ENCODE results near the gene RANBP9.

Gene RANBP9

GRCh38 chr6:13698715-13699114 lies 12.9 kb downstream of the RANBP9 start:
- TF ChIP-seq ZFX (IDR thresholded peaks at IDR 0.05; ENCODE audit: borderline replicate concordance), result no peak
- TF ChIP-seq CTCF (IDR thresholded peaks at IDR 0.05), result no peak
- no peak overlapping the region for H3K27ac ChIP-seq

GRCh38 chr6:13697857-13698256 lies 13.8 kb downstream of the RANBP9 start:
- TF ChIP-seq CTCF (IDR thresholded peaks at IDR 0.05) (no peak), ZFX (IDR thresholded peaks at IDR 0.05; ENCODE audit: borderline replicate concordance) (no peak)
- H3K27ac ChIP-seq, result no peak overlapping the region

- H3K27ac ChIP-seq, result no peak overlapping the region
- no peak for TF ChIP-seq CTCF (IDR thresholded peaks at IDR 0.05)
- TF ChIP-seq ZFX (IDR thresholded peaks at IDR 0.05; ENCODE audit: borderline replicate concordance), result no peak
Measured at GRCh38 chr6:13696226-13696625, 15.4 kb downstream of the RANBP9 start.

GRCh38 chr6:13695252-13695651 lies 16.4 kb downstream of the RANBP9 start:
- TF ChIP-seq CTCF (IDR thresholded peaks at IDR 0.05) (no peak), ZFX (IDR thresholded peaks at IDR 0.05; ENCODE audit: borderline replicate concordance) (no peak)
- no peak overlapping the region for H3K27ac ChIP-seq

- no peak overlapping the region for H3K27ac ChIP-seq
- TF ChIP-seq CTCF (IDR thresholded peaks at IDR 0.05) (no peak), ZFX (IDR thresholded peaks at IDR 0.05; ENCODE audit: borderline replicate concordance) (no peak)
Measured at GRCh38 chr6:13694562-13694961, 17.1 kb downstream of the RANBP9 start.

GRCh38 chr6:13689511-13690256 lies 22.0 kb downstream of the RANBP9 start:
- TF ChIP-seq CTCF (IDR thresholded peaks at IDR 0.05) (no peak), ZFX (IDR thresholded peaks at IDR 0.05; ENCODE audit: borderline replicate concordance) (no peak)
- H3K27ac ChIP-seq, result no peak overlapping the region

- no peak for TF ChIP-seq ZFX (IDR thresholded peaks at IDR 0.05; ENCODE audit: borderline replicate concordance)
- TF ChIP-seq CTCF (IDR thresholded peaks at IDR 0.05), result no peak
- no peak overlapping the region for H3K27ac ChIP-seq
Measured at GRCh38 chr6:13688692-13689196, 22.9 kb downstream of the RANBP9 start.

Measured in 22Rv1 (cell line).